ENCODE measurements around the gene SLC35F1. TPM values are rescaled to one million over a fixed set of nuclear protein-coding genes. Genes with fewer than 3 reads are reported as not detected.

The SLC35F1 gene
- total RNA-seq, 2 experiments from 2014 or later: not detected

DNA sequence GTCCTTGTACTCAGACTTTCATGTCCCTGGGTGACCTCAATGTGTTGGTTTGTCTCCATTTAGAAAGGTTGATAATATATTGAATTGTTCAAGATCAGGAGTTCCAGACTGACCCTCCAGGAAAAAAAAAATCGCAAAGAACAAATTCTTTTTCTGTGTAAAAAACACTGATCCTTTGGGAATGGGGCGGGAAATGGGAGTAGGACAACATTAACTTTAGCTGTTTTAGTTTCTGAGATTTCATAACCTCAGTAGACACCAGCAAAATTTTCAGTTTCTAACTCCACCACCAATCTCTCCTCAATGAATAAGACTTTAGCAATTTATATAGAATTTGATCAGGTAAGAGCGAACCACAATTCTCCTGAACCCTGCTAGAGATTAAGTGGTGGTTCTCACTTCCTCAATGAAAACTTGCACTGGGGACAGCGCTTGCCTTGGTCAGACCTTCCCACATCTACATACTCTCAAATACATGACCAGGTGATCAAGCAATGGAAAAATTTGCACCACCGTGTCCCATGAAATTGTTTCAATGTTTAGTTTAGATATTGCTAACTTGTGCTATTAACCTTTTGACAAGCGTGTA lies 409.8 kb downstream of the SLC35F1 start:
- Mint-ChIP-seq H3K4me1 (ENCODE audit: low read depth) (no peaks in the 10 kb centered on the region), H3K36me3 (ENCODE audit: low read depth) (no peaks in the 10 kb centered on the region), H3K27me3 (ENCODE audit: low read depth) (no peaks in the 10 kb centered on the region), H3K4me3 (no peak overlapping the region), H3K9me3 (ENCODE audit: insufficient read depth) (no peaks in the 10 kb centered on the region), H3K27ac (no peak overlapping the region)
- ChIA-PET CTCF (no interaction called here), POLR2A (no interaction called here)
- ATAC-seq (no peak), DNase-seq (no peak)

DNA sequence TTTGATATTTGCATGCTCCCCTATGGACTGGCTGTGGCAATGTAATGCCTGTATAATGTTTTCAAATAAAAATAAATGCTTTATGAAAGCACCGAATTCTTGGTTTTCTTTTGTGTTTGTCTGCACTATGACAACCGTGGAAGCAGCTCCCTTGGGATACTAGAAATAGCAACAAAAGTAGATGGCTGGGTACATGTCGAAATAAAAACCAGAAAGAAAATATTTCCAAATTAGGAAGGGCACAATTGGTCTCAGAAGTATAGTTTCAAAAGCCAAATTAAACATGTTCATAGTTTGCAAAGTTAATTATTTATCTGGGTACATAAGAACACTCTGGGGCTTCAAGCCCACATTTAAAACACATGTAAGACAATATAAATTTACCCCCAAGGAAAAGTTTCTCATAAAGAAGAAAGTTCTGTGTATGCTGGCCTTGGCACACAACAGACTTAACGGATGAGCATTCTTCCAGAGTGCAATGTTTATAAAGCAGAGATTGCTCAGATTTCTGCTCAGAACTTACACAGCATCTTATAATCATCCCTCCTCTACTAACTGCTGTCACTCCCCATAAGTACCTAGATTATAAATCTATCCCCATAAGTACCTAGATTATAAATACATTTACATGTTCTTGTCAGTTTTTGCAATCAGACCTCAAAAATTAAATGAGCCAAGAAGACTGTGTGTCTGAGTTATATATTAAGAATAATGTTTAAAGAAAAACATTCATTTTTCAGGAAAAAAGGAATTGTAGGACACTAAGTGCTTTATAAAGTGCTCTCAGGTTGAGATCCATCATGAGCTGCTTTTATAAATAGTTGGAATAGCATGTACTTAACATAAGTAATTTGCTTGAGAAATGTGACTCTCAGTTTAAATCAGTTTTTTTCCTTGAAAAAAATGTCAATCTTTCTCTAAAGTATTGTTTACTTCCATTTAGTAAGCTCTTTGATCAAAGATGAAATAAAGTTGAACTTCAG lies 410.8 kb downstream of the SLC35F1 start:
- H3K27me3 Mint-ChIP-seq (ENCODE audit: low read depth): no peaks in the 10 kb centered on the region
- ChIA-PET CTCF (no interaction called here), POLR2A (no interaction called here)
- no peak for ATAC-seq
- no peak for DNase-seq
- H3K36me3 Mint-ChIP-seq (ENCODE audit: low read depth): no peaks in the 10 kb centered on the region
- no peak overlapping the region for H3K27ac Mint-ChIP-seq
- H3K4me3 Mint-ChIP-seq: no peak overlapping the region
- H3K4me1 Mint-ChIP-seq (ENCODE audit: low read depth): no peaks in the 10 kb centered on the region
- no peaks in the 10 kb centered on the region for H3K9me3 Mint-ChIP-seq (ENCODE audit: insufficient read depth)

DNA sequence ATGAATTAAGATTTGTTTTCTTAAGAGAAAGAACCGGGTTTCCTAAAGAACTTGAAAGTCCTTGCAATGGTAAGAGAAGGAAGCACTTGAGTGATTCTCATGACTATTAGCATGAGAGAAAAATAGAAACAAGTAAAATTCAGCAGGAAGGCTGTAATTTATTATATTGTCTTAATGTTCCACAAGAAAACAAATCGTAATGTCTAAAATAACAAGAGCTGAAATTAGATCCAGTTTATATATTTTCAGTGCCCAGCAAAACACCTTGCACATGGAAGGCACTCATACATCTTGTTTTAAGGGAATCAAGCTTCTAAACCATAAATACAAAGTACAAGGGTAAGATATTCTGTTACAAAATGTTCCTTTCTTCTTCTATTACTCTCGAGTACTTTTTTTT lies 411.6 kb downstream of the SLC35F1 start:
- CTCF ChIA-PET: interaction anchor here (0.7 kb wide), 1 partner anchor 18 kb away, joined by 3 read pairs; no protein-coding TSS in a partner anchor

DNA sequence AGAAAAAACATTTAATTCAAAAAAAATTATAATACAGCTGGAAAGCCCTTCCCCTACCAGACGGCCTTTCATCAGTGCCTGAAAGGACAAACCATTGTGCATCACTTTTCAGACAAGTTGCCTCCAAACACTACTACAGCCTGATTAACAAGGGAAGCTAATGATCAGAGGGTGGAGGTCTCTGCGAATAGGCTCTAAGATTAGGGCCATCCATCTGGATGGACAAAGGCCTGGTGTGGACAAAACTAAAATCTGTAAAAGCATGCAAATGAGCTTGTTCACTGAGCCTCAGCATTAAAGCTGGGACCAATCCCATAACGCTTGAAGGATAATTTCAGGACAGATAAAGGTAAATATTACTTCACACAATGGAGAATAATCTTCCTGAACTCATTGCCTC lies 412.4 kb downstream of the SLC35F1 start:
- ChIA-PET CTCF (no interaction called here), POLR2A (no interaction called here)
- Mint-ChIP-seq H3K27ac (no peak overlapping the region), H3K4me1 (ENCODE audit: low read depth) (no peaks in the 10 kb centered on the region), H3K36me3 (ENCODE audit: low read depth) (no peaks in the 10 kb centered on the region), H3K9me3 (ENCODE audit: insufficient read depth) (no peaks in the 10 kb centered on the region), H3K4me3 (no peak overlapping the region), H3K27me3 (ENCODE audit: low read depth) (no peaks in the 10 kb centered on the region)
- ATAC-seq (no peak), DNase-seq (no peak)

More for the DNA sequence above, 411.6 kb downstream of the SLC35F1 start:
- no peaks in the 10 kb centered on the region for H3K4me1 Mint-ChIP-seq (ENCODE audit: low read depth)
- no peak overlapping the region for H3K27ac Mint-ChIP-seq
- ATAC-seq (no peak), DNase-seq (no peak)
- H3K4me3 Mint-ChIP-seq: no peak overlapping the region
- H3K27me3 Mint-ChIP-seq (ENCODE audit: low read depth): no peaks in the 10 kb centered on the region
- no peaks in the 10 kb centered on the region for H3K9me3 Mint-ChIP-seq (ENCODE audit: insufficient read depth)
- POLR2A ChIA-PET: no interaction called here
- H3K36me3 Mint-ChIP-seq (ENCODE audit: low read depth): no peaks in the 10 kb centered on the region

DNA sequence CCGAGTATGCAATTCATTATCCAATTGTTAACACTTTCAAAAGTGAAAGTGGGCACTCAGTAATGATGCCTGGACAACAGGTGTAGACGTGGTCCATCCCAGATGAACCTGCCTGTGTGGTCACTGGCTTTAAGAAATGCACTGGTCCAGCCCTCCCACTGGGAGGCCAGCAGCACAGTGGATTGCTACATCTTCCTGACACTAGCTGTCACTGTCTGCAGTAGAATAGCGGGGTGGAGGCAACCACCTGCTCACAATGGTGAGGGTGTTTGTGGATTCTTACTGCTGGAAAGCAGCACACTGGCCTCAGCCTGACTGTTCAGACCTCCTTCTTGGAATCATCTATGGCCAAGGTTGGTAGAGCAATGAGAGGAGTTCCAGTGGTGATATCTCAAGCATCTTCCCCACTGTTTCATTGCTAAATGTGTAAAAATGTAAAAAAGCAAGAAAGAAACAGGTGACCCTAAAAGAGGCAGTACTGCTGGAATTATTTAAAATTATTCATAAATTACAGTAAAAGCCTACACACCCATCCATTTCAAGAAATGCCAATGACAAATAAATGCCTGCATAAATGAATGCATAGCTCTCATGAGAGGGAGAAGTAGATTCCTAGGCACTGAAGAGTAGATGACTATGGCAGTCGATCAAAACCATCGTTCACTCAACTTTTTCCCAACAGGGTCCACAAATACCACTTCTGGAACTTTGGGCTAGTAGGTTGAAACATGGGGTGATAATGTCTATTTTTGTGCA lies 413.0 kb downstream of the SLC35F1 start:
- H3K4me3 Mint-ChIP-seq: no peak overlapping the region
- ChIA-PET CTCF (no interaction called here), POLR2A (no interaction called here)
- no peaks in the 10 kb centered on the region for H3K36me3 Mint-ChIP-seq (ENCODE audit: low read depth)
- H3K27me3 Mint-ChIP-seq (ENCODE audit: low read depth): no peaks in the 10 kb centered on the region
- DNase-seq (no peak), ATAC-seq (no peak)
- no peaks in the 10 kb centered on the region for H3K4me1 Mint-ChIP-seq (ENCODE audit: low read depth)
- H3K9me3 Mint-ChIP-seq (ENCODE audit: insufficient read depth): no peaks in the 10 kb centered on the region
- no peak overlapping the region for H3K27ac Mint-ChIP-seq

DNA sequence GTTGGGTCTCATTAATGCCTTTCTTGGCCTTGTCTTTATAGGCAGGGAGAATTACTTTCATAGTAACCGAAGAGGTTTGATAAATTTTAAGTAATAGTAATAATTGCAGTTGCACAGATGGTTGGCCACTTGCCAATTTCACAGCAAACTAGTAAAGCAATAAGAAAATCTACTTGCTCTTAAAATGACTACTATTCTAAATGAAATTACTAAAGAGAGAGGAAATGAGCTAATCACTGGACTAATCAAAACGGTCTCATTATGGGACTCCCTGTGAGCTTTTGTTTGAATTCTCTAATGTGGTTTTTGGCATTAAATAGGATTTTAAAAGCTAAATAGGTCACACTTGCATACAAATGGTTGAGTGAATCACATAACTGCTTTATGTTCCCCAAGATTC lies 413.6 kb downstream of the SLC35F1 start:
- H3K27ac Mint-ChIP-seq: no peak overlapping the region
- H3K9me3 Mint-ChIP-seq (ENCODE audit: insufficient read depth): no peaks in the 10 kb centered on the region
- peaks cover 2% of the 10 kb centered on the region for H3K27me3 Mint-ChIP-seq (ENCODE audit: low read depth)
- ChIA-PET POLR2A (interaction anchor here (0.6 kb wide), 1 partner anchor 40 kb away, joined by 4 read pairs; no protein-coding TSS in a partner anchor), CTCF (no interaction called here)
- H3K4me3 Mint-ChIP-seq: no peak overlapping the region
- ATAC-seq: no peak
- no peaks in the 10 kb centered on the region for H3K36me3 Mint-ChIP-seq (ENCODE audit: low read depth)
- H3K4me1 Mint-ChIP-seq (ENCODE audit: low read depth): no peaks in the 10 kb centered on the region
- DNase-seq: no peak

DNA sequence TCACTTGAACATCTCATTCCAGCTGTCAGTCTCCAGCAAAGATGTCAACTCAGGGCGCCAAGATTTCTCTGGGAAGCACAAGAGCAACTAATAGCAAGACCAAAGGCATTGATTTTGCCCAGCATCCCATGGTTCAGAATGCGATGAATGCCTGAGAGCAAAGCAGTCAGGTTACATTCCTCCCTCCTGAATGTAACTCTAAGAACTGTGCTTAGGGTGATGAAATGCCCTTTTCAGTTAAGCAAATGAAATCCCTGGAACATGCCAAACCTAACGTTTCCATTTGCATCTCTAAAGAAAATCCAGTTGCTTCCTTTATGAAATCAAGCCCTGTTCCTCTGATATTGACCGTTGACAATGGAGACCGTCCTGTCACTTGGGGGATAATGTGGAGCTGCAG lies 417.1 kb downstream of the SLC35F1 start:
- no peaks in the 10 kb centered on the region for H3K36me3 Mint-ChIP-seq (ENCODE audit: low read depth)

DNA sequence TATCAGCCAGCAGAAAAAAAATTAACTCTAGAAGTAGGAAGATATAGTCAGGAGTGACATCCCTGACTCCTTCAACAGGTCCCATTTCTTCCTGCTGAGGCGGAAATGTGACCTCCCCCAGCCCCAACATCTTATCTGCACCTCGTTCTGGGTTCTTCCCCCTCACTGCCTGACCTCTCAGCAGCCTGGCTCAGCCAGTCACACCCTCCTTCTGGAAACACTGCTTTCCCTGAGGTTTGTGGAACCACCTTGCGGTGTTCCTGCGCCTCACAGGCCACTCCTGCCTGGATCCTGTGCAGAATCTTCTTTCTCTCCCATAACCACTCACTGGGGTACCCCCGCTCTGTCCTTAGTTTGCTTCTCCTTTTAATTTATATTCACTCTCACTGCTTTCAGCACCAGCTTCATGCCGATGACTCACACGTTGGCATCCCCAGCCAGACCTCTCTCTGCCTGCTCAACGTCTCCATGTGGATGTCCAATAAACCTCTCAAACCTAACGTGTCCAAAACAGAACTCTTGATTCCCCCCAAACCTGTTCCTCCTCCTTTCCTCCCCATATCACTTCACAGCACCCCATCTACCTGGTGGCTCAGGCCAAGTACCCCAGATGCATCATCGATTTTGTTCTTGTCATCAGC lies 418.3 kb downstream of the SLC35F1 start:
- no peaks in the 10 kb centered on the region for H3K4me1 Mint-ChIP-seq (ENCODE audit: low read depth)
- ChIA-PET POLR2A (no interaction called here), CTCF (interaction anchor here (1.1 kb wide), 1 partner anchor 16 kb away, joined by 3 read pairs; no protein-coding TSS in a partner anchor)

More for the DNA sequence above, 417.1 kb downstream of the SLC35F1 start:
- POLR2A ChIA-PET: no interaction called here
- DNase-seq (no peak), ATAC-seq (no peak)
- Mint-ChIP-seq H3K9me3 (ENCODE audit: insufficient read depth) (no peaks in the 10 kb centered on the region), H3K27ac (no peak overlapping the region), H3K4me3 (no peak overlapping the region), H3K27me3 (ENCODE audit: low read depth) (peaks cover 2% of the 10 kb centered on the region), H3K4me1 (ENCODE audit: low read depth) (no peaks in the 10 kb centered on the region)
- CTCF ChIA-PET: interaction anchor here (0.7 to 1.1 kb wide), 2 partner anchors 14 to 1352 kb away, joined by 3 read pairs; no protein-coding TSS in a partner anchor

DNA sequence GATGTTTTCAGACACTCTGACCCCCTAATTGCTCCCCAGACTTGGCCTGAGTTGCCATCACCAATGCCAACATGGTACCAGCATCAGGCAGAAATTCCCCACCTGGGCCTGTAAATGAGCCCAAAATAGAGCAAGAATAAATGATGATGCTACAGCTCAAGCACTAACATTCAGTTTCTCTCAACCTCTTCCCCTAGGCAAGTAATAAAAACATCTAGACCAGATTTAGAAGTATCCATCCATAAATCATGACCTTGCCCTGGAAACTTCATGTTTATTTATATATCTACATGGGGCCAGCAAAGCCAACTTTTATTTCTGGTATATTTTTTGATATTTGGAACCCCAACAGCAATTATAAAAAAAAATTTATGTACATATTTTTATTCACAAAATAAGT lies 419.6 kb downstream of the SLC35F1 start:
- no peak for DNase-seq
- Mint-ChIP-seq H3K4me3 (no peak overlapping the region), H3K27me3 (ENCODE audit: low read depth) (peaks cover 2% of the 10 kb centered on the region), H3K27ac (no peak overlapping the region), H3K4me1 (ENCODE audit: low read depth) (no peaks in the 10 kb centered on the region), H3K9me3 (ENCODE audit: insufficient read depth) (no peaks in the 10 kb centered on the region), H3K36me3 (ENCODE audit: low read depth) (no peaks in the 10 kb centered on the region)
- ChIA-PET CTCF (no interaction called here), POLR2A (no interaction called here)
- ATAC-seq: no peak

More for the DNA sequence above, 418.3 kb downstream of the SLC35F1 start:
- ATAC-seq: no peak
- no peak for DNase-seq
- H3K36me3 Mint-ChIP-seq (ENCODE audit: low read depth): no peaks in the 10 kb centered on the region
- peaks cover 2% of the 10 kb centered on the region for H3K27me3 Mint-ChIP-seq (ENCODE audit: low read depth)
- H3K9me3 Mint-ChIP-seq (ENCODE audit: insufficient read depth): no peaks in the 10 kb centered on the region
- H3K4me3 Mint-ChIP-seq: no peak overlapping the region
- H3K27ac Mint-ChIP-seq: no peak overlapping the region

DNA sequence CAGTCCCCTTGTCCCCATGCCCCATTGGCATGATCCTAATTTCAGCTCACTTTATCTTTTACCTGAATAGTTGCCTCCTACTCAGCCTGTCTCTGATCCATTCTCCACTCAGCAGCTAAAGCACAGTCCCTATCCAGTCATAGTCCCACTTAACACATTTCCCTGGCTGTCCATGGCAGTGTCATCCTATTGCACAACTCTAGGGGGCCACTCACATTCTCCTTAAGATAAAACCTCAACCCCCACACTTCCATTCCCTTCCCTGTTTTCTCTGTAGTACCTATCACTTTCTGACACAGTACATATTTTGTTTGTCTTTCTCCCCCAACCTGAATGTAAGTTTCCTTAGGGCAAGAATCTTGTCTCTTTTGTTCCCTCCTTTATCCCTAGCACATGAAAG lies 420.2 kb downstream of the SLC35F1 start:
- H3K4me1 Mint-ChIP-seq (ENCODE audit: low read depth): no peaks in the 10 kb centered on the region
- no peak overlapping the region for H3K27ac Mint-ChIP-seq
- no peak for DNase-seq
- peaks cover 2% of the 10 kb centered on the region for H3K27me3 Mint-ChIP-seq (ENCODE audit: low read depth)
- ATAC-seq: no peak
- CTCF ChIA-PET: no interaction called here
- no peak overlapping the region for H3K4me3 Mint-ChIP-seq
- no peaks in the 10 kb centered on the region for H3K9me3 Mint-ChIP-seq (ENCODE audit: insufficient read depth)
- no peaks in the 10 kb centered on the region for H3K36me3 Mint-ChIP-seq (ENCODE audit: low read depth)
- POLR2A ChIA-PET: no interaction called here

DNA sequence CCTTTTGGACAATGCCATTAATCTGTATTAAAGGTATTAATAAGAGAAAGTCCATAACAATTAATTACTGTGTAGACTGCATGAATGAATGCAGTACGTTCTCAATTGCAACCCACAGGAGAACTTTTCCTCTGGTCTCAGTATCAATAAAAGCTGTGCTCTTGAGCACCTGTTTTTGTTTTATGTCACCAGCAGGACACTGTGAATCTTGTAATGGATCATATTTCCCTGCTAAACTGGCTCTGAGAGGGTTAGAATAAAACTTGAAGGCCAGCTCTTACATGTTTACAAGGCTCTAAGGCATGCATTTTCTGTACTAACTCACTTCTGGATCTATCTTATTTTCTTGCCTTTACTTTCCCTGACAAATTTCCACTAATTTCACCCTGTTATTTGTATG lies 426.7 kb downstream of the SLC35F1 start:
- H3K27ac Mint-ChIP-seq: no peak overlapping the region
- DNase-seq (no peak), ATAC-seq (no peak)
- H3K27me3 Mint-ChIP-seq (ENCODE audit: low read depth): no peaks in the 10 kb centered on the region
- H3K36me3 Mint-ChIP-seq (ENCODE audit: low read depth): no peaks in the 10 kb centered on the region
- H3K4me3 Mint-ChIP-seq: no peak overlapping the region
- POLR2A ChIA-PET: no interaction called here
- no peaks in the 10 kb centered on the region for H3K9me3 Mint-ChIP-seq (ENCODE audit: insufficient read depth)
- H3K4me1 Mint-ChIP-seq (ENCODE audit: low read depth): no peaks in the 10 kb centered on the region
- CTCF ChIA-PET: no interaction called here
